Right kidney (tissue), 1 donor: ENCODE data around the gene CD81.

ENCODE experiments used
- DNase-seq: peaks from one replicate; pipeline ENCODE4 v3.0.0-alpha.2; 2016

Gene CD81

DNA sequence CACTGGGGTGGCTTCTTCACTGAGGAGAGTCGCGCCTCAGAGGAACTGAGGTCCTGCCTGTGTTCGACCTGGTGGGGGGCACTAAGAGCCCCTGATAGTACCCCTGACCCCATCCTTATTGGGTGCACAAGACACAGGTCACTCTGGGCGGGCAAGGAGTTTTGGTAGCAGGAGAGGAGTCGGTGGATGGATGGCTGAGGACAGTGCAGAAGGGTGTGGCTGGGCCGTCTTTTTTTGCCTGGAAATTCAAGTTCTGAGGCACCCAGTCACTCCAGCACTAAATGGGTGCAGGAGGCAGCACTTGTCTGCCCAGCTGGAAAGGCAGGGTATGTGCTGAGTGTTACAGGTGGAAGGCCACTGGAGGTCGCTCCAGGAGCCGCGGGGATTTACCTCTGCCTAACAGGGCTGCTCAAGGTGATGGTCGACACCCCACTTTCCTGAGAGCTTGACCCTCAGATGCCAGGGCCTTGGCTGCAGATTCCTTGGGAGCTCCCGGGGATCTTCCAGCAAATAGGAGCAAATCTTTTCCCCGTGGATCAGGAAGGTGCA lies 24.4 kb downstream of the CD81 start:
- no peak for DNase-seq

DNA sequence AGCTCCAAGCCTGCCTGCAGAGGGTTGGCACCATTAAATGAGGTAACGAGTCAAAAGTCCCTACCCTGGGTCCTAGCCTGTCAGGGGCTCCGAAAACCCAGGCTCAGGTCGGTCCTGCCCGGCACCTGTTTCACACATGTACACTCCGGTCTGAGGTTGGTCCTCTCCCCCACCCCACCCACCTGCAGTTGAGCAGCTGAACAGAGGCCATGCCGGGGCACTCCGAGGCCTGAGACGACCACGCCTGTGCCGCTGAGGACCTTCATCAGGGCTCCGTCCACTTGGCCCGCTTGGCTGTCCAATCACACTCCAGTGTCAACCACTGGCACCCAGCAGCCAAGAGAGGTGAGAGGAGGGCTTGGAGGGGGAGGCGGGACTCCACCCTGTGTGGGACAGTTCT lies 25.0 kb downstream of the CD81 start:
- no peak for DNase-seq

DNA sequence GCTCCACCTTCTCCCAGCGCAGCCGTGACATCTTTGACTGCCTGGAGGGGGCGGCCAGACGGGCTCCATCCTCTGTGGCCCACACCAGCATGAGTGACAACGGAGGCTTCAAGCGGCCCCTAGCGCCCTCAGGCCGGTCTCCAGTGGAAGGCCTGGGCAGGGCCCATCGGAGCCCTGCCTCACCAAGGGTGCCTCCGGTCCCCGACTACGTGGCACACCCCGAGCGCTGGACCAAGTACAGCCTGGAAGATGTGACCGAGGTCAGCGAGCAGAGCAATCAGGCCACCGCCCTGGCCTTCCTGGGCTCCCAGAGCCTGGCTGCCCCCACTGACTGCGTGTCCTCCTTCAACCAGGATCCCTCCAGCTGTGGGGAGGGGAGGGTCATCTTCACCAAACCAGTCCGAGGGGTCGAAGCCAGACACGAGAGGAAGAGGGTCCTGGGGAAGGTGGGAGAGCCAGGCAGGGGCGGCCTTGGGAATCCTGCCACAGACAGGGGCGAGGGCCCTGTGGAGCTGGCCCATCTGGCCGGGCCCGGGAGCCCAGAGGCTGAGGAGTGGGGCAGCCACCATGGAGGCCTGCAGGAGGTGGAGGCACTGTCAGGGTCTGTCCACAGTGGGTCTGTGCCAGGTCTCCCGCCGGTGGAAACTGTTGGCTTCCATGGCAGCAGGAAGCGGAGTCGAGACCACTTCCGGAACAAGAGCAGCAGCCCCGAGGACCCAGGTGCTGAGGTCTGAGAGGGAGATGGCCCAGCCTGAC lies 26.0 kb downstream of the CD81 start:
- DNase-seq: no peak

DNA sequence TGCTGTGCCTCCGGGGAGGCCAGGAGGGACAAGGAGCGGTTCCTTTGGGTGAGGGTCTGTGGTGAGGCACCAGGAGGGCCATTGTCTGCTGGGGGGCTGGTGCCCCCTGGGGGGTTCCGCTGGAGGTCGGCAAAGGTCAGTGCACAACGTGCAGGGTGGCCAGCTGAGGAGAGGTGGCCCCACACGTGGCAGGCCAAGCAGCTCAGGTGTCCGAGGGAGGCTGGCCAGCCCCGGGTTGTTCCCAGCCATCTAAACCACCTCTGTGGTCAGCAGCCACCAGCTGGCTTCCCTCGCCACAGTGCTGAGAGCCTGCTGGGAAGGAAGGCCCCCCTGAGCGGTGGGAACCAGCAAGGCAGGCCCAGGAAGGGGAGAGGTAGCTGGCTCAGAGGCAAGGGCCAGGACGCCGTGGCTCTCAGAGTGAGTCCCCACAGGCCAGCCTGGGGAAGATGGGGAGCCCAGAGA lies 27.7 kb downstream of the CD81 start:
- no peak for DNase-seq

DNA sequence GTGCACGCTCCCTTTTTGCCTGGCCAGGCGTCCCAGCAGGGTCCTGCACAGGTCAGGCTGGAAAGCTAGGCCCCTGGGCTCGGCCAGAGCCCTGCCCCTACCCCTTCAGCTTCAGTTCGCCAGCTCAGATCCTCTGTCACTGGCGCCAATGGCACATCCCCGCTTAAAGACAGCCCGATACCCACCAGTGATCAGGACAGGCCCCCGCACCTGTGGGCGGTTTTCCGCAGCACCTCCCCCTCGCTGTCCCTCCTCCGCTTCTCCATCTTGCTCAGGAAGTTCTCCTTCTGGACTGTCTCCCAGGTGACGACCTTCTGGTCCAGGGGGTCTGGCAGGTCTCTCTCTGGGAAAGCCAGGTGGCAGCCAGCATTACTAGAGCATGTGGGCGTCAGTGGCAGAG lies 29.3 kb downstream of the CD81 start:
- DNase-seq: peak; percentile 63

DNA sequence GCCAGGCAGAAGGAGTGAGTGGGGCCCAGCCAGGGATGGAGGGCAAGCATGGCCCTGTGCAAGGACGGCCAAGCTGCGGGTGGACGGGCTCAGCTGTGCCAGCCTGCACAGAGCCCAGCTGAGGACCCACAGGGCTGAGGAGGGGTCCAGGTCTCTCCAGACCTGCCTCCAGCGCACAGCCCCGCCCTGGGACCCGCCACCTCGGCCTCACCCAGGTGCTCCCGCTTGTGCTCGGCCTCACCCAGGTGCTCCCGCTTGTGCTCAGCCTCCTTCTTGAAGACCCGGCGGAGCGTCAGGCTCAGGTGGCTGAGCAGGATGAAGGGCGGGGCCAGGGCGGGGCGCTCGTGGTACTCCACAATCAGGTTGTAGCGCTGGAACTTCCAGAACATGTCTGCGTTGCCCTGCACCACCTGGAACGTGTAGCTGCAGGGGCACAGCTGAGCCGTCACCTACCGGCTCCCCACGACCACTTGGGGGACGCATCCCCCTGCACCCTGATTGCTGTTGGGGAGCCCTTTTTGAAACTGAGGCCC lies 29.8 kb downstream of the CD81 start:
- no peak for DNase-seq

DNA sequence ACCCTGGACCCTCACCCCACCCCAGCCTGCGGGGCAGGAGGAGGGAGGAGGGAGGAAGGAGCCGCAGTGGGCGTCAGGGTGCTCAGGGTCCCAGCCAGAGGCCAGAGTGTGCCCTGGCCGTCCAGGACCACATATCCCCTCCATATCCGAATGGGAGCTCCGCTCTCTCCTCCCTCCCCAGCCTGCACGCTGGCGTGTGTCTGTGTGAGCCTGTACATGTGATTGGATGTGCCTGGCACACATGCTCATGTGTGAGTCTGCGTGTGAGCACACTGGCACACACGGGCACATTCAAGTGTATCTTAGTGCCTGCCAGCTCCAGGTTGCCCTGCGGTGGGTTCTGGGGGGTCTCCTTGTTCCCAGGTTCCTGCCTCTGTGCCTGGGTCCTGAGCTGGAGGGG lies 31.6 kb downstream of the CD81 start:
- peak; percentile 82 for DNase-seq

DNA sequence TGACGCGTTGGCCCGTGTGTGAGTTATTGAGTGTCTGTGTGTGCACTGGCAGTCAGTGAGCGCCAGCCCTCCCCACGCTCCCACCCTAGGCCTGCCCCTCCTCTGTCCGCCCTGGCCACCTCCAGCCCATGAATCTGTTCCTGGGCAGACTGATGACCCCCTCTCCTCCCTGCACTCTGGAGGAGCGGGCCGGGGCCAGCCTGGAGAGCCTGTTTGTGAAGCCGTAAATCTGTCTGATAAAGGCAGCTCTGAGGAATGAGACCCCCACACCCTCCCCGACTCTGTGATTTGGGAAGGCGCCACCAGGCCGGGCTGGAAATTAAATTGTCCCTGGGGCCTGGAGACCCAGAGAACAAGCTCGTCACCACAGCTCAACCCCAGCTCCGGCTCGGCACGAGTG lies 32.0 kb downstream of the CD81 start:
- no peak for DNase-seq

DNA sequence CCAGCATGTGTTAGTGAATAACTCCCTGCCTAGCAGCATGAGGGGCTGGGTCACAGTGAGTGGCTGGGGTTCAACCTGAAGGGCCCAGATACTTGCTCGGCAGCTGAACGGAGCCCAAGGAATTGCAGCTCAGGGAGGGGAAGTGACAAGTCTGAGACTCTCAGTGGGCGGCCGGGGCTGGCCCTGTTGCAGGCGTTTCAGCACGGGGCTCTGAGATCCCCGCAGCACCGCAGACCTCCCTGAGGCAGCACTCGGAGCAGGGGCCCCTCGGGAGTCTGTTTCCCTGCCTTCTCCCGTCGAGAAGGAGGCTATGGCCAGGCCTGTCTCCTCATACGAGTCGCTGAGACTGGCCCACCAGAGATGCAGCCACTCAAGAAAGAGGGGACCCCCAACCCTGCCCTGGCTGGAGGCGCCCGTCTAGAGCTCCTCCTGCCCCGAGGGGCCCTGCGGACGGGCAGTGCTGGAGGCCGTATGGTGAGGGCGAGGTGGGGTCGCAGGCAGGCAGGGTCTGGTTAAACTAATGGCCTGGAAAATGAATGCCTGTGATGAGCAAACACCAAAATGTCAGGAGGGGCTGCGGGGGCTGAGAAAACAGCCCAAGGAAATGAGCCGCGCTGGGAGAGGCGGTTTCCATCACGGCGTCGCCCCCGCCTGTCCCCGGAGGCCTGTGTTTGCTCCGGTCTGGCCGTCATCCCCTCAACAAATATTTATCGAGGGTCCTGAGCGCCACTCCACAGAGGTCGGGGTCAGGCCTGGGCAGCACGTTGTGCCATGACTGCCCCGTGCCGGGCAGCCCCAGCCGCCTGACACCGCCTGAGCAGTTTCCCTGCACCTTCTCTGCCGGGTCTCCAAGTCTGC lies 32.7 kb downstream of the CD81 start:
- peak; percentile 91 for DNase-seq

DNA sequence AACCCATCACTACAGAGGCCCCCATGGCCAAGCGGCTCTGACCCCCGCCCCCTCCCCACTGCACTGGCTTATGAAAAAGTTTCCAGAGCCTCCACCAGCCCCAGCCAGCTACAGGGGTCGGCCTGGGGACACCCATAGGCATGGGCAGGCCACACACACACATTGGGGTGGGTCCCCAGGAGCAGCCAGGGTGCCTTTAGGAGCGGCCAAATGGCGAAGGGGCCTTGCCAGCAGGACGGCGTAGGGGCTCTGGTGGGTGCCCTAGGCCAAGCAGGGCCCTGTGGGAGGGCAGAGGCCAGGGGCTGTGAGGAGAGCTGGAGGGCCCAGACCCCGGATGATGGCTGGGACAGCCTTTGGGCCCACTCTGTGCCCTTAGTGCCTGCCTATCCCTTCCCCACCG lies 33.5 kb downstream of the CD81 start:
- DNase-seq: no peak

DNA sequence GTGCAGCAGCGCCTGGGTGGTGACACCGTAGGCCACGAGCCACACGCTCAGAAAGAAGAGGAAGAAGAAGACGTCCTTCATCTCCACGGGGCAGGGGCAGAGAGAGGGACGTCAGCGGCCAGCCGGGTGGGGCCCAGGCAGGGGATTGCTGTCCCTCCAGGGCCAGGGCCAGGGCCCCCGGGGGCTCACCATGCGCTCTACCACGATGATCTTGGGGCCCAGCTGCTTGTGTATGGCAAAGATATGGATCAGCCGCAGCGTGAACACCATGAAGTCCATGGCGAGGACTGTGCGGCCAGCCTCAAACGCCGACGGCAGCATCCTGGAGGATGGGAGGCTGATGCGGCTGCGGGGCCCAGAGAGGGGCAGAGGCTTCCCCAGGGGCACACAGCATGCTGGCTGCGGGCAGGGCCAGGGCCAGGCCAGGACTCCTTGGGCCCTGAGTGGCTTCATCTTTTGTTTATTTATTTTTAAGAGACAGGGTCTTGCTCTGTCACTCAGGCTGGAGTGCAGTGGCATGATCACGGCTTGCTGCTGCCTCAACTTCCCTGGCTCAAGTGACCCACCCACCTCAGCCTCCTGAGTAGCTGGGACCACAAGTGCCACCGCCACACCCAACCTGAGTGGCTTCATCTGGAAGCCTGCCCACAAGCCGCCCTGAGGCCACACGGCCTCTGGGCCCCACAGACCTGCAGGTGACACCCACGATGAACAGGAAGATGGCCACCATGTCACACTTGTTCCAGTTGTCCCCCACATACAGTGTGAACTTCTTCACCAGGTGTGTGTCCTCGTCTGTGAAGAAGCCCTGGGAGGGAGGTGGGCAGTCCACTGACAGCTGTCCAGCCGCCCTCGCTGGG lies 34.6 kb downstream of the CD81 start:
- DNase-seq: no peak

DNA sequence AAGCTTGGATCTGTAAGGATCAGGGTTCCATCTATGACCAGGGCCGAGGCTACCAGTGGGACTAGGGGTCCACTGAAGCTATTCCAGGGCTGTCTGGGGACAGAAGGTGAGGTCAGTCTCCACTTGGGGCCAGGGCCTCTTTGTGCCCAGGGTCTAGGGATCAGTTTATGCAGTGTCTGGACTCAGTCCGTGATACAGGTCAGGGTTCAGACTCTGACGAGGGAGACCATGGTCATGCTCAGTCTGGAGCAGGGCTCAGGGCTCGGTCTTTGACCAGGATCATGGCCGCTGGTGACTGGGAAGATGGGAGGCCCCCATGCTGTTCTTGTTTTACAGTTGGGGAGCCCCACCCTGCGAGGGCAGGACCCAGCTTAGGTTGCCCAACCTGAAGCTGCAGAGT lies 35.2 kb downstream of the CD81 start:
- DNase-seq: no peak

DNA sequence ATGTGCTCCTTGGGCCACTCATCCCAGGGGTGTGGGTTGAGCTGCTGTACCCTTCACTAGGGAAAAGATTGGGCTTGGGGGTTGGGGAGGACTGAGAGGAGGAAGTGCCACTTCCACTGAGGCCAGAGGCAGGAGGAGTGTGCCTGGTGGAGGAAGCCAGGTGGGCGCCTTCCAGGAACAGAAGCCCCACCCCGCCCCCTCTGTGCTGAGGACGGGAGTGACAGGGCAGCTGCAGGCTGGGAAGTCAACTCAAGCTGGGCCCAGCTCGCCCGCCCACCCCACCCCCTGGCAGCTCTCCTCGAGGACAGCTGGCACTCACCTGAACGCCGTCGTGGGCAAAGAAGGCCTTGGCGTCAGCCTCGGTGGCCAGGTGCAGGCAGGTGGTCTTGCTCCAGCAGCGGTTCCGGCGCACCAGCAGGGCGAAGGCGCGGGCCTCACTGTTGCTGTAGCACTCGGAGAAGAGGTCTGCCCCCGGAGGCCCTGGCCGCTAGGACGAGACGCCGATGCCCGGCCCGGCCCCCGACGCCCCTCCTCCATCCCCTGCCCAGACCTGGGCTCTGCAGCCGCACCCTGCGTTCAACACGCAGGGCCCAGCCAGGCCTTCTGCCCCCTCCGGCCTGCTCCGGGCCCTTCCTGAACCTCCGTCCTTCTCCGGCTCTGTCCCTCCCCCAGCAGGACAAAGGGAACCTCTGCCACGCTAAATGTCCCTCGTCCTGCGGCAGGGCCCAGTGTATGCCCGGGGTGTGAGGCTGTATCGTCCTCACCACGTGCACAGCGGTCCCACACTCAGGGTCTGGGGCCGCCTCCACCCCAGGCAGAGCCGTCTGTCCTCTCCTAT lies 36.9 kb downstream of the CD81 start:
- DNase-seq: no peak

DNA sequence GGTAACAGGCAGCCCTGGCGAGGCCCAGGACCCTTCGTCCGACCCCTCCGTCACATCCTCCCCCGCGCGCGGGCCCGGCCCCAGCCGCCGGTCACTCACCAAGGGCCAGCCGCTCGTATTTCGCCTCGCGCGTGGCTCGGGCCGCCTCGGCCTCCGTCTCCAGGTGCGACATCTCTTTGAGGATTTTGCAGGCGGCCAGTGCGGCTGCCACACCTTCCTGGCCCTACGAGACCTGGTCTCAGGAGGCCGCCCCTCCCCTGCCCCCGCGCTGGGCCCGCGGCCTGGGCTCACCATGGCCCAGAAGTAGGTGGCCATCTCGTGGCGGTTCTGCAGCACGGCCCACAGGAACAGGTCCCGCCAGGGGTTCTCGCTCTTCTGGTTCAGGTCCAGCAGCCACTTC lies 37.5 kb downstream of the CD81 start:
- DNase-seq: no peak

DNA sequence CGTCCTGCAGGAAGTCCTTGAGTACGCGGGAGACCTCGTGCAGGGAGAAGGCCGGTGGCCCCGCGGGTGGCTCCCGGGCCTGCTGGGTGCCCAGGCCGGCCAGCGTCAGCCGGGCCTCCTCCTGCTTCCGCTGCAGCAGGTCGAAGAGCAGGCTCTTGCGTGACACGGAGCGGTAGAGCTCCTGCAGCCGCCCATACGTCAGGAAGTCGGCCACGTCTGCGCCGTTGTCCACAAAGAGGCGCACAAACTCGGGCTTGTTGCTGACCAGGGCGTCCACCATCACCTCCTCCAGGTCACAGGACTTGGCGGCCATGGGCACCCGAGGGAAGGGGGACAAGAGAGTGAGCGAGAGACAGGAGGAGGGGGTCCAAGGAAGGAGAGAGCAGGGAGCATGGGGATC lies 38.1 kb downstream of the CD81 start:
- no peak for DNase-seq

DNA sequence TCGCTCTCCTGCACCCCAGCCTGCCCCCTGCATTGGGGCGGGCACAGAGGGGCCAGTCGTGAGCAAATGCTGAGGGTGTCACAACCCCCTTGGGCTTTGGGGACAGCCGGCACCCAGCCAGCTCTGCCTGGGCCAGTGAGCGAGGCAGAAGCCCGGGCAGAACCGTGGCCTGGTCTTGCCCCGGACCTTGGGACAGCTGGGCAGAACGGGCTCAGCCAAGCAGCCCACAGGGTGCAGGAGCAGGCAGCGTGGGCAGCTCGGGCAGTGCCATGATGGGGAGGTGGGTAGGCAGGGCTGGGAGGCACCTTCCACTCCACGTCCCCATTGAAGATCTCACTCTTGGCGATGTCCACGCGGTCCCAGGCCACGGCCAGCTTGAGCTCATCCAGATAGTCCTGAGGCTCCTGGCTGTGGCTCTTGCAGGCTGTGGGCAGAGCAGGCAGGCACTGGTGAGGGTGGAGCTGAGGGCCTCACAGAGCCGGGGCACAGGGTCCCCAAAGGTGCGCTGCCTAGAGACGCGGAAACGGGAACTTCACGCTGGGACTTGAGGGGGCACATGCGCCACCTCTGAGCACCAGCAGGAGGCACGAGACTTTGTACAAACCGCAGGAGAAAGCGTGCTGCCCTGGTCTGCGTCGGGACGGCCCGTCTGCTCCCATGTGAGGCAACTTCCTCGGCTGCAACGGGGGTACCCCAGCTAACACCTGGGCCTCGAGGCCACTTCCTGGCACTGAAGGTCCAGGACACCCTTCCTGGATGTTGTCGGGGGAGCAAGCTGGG lies 38.7 kb downstream of the CD81 start:
- DNase-seq: no peak

DNA sequence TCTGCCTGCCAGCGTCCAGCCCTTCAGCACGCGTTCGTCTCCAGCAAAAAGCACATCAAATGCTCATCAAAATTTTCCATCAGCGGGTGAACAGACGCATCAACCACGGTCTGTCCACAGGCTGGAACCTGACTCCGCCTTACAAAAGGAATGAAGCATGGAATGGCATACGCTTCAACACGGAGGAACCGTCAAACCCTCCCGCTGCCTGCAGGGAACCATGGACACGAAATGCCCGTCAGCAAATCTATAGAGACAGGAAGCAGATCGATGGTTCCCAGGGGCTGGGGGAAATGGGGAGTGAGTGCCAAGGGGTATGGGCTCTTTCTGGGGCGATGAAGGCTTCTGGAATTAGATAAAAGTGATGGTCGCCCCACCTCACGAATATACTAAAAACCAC lies 39.7 kb downstream of the CD81 start:
- DNase-seq: no peak

DNA sequence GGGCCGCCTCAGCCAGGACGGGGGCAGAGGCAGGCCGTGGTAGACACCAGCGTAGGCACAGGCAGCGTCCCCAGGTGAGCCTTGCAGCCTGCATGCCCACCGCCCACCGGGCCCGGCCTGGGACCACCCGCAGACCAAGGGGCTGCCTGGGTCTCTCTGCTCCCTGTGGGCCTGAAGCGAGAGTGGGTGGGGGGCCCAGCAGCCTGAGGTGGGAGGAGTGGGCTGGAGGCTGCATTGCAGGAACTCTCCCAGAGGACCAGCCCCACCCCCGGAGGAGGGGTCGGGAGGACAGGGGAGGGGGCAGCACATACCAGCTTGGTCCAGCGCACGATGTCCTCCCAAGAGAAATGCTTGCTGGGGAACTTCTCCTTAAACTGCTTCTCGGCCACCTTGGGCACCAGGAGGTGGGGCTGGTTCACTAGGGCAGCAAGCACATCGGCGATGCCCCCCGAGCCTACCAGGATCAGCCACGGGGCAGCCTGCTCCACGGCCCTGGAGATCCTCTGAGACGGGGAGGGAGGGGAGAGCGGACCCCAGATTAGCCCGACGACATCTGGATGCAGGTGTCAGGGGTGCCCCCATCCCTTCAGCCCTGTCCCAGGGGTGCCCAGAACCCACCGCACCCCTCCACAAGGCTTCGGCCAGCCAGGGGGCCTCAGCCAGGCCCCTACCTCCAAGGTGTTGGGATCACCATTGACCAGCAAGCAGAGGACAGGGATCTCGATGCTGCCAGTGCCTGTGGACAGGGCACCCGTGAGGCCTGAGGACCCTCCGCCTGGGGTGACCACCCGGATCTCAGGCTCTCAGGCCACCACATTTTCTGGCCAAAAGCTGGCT lies 41.0 kb downstream of the CD81 start:
- DNase-seq: no peak

DNA sequence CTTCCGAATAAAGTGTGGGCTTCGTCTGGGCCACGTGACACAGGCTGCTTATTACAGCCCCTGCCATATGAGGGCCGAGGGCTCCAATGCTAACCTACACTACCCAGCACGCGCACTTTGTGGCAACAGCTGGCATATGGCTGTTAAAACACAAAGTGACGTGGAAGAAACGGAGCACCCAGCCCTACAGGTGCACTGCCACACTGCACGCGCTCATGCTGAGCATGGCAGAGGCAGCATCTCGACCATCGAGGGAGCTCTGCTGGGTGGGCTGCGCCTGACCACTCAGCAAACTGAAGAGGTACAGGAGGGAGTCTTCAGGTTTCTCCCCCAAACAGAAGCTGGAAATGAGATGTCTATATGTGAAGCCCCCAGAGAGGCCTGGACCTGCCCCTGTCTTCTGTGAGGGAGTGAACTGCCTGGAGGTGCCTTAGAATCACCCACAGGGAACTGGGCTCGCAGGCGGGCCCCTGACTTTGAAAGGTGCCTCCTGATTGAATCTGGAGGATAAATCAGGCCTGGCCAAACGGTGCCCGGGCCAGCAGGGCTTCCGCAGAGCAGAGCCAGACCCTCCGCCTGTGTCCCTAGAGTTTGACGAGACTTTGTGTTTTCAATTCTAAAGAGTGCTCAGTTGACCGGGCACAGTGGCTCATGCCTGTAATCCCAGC lies 41.7 kb downstream of the CD81 start:
- no peak for DNase-seq
